ENCODE data around the gene NGFR.
"Not testable (repeated sequence)": the region's sequence is repeated elsewhere in the genome, so short reads cannot be mapped to it uniquely, and the experiment has no call there.

NGFR gene

GRCh38 chr17:49490276-49490675 is 4.8 kb upstream of the NGFR start:
- Histone ChIP-seq H3K4me1 (ENCODE audit: control insufficient read depth, insufficient read depth, low read length) (peaks cover 1% of the 10 kb centered on the region), H3K36me3 (ENCODE audit: control insufficient read depth, insufficient read depth, low read length) (no peaks in the 10 kb centered on the region), H3K27me3 (ENCODE audit: control insufficient read depth, insufficient read depth, low read length) (peaks cover 48% of the 10 kb centered on the region)

GRCh38 chr17:49491192-49491769 is 3.8 kb upstream of the NGFR start:
- no peak overlapping the region for H3K9ac ChIP-seq (ENCODE audit: low read length)
- H3K4me1 ChIP-seq (ENCODE audit: control insufficient read depth, insufficient read depth, low read length), result peaks cover 10% of the 10 kb centered on the region
- no peaks in the 10 kb centered on the region for H3K9me3 ChIP-seq (ENCODE audit: control insufficient read depth, low read length)
- no peaks in the 10 kb centered on the region for H3K36me3 ChIP-seq (ENCODE audit: control insufficient read depth, insufficient read depth, low read length)
- no peak overlapping the region for H3K4me3 ChIP-seq (ENCODE audit: low read length)
- peaks cover 48% of the 10 kb centered on the region for H3K27me3 ChIP-seq (ENCODE audit: control insufficient read depth, insufficient read depth, low read length)

More at GRCh38 chr17:49490276-49490675, 4.8 kb upstream of the NGFR start:
- Histone ChIP-seq H3K4me3 (ENCODE audit: low read length) (no peak overlapping the region), H3K9me3 (ENCODE audit: control insufficient read depth, low read length) (no peaks in the 10 kb centered on the region), H3K9ac (ENCODE audit: low read length) (no peak overlapping the region)

GRCh38 chr17:49494399-49494985 is 601 bp upstream of the NGFR start:
- Histone ChIP-seq H3K9ac (ENCODE audit: low read length) (no peak overlapping the region), H3K27me3 (ENCODE audit: control insufficient read depth, insufficient read depth, low read length) (peaks cover 64% of the 10 kb centered on the region), H3K36me3 (ENCODE audit: control insufficient read depth, insufficient read depth, low read length) (no peaks in the 10 kb centered on the region), H3K4me1 (ENCODE audit: control insufficient read depth, insufficient read depth, low read length) (peaks cover 26% of the 10 kb centered on the region), H3K9me3 (ENCODE audit: control insufficient read depth, low read length) (no peaks in the 10 kb centered on the region), H3K4me3 (ENCODE audit: low read length) (no peak overlapping the region)

- Histone ChIP-seq H3K9me3 (ENCODE audit: control insufficient read depth, low read length) (no peaks in the 10 kb centered on the region), H3K27me3 (ENCODE audit: control insufficient read depth, insufficient read depth, low read length) (peaks cover 75% of the 10 kb centered on the region), H3K4me3 (ENCODE audit: low read length) (no peak overlapping the region), H3K36me3 (ENCODE audit: control insufficient read depth, insufficient read depth, low read length) (no peaks in the 10 kb centered on the region), H3K4me1 (ENCODE audit: control insufficient read depth, insufficient read depth, low read length) (peaks cover 26% of the 10 kb centered on the region), H3K9ac (ENCODE audit: low read length) (no peak overlapping the region)
Observed at GRCh38 chr17:49495842-49496182, 719 bp downstream of the NGFR start.

GRCh38 chr17:49496183-49496866 is 1.2 kb downstream of the NGFR start:
- Histone ChIP-seq H3K4me1 (ENCODE audit: control insufficient read depth, insufficient read depth, low read length) (peaks cover 26% of the 10 kb centered on the region), H3K27me3 (ENCODE audit: control insufficient read depth, insufficient read depth, low read length) (peaks cover 75% of the 10 kb centered on the region), H3K9me3 (ENCODE audit: control insufficient read depth, low read length) (no peaks in the 10 kb centered on the region), H3K9ac (ENCODE audit: low read length) (no peak overlapping the region), H3K4me3 (ENCODE audit: low read length) (peak overlapping the region; percentile 14), H3K36me3 (ENCODE audit: control insufficient read depth, insufficient read depth, low read length) (no peaks in the 10 kb centered on the region)

GRCh38 chr17:49496867-49497147 is 1.7 kb downstream of the NGFR start:
- no peaks in the 10 kb centered on the region for H3K36me3 ChIP-seq (ENCODE audit: control insufficient read depth, insufficient read depth, low read length)
- H3K9me3 ChIP-seq (ENCODE audit: control insufficient read depth, low read length), result no peaks in the 10 kb centered on the region
- H3K27me3 ChIP-seq (ENCODE audit: control insufficient read depth, insufficient read depth, low read length), result peaks cover 77% of the 10 kb centered on the region
- peaks cover 26% of the 10 kb centered on the region for H3K4me1 ChIP-seq (ENCODE audit: control insufficient read depth, insufficient read depth, low read length)
- no peak overlapping the region for H3K9ac ChIP-seq (ENCODE audit: low read length)
- peak overlapping the region; percentile 14 for H3K4me3 ChIP-seq (ENCODE audit: low read length)

GRCh38 chr17:49497148-49498028 is 2.3 kb downstream of the NGFR start:
- Histone ChIP-seq H3K4me1 (ENCODE audit: control insufficient read depth, insufficient read depth, low read length) (peaks cover 26% of the 10 kb centered on the region), H3K36me3 (ENCODE audit: control insufficient read depth, insufficient read depth, low read length) (no peaks in the 10 kb centered on the region), H3K9ac (ENCODE audit: low read length) (no peak overlapping the region), H3K27me3 (ENCODE audit: control insufficient read depth, insufficient read depth, low read length) (peaks cover 82% of the 10 kb centered on the region), H3K9me3 (ENCODE audit: control insufficient read depth, low read length) (no peaks in the 10 kb centered on the region), H3K4me3 (ENCODE audit: low read length) (no peak overlapping the region)

- H3K9ac ChIP-seq (ENCODE audit: low read length), result no peak overlapping the region
- no peaks in the 10 kb centered on the region for H3K9me3 ChIP-seq (ENCODE audit: control insufficient read depth, low read length)
- no peak overlapping the region for H3K4me3 ChIP-seq (ENCODE audit: low read length)
- H3K36me3 ChIP-seq (ENCODE audit: control insufficient read depth, insufficient read depth, low read length), result no peaks in the 10 kb centered on the region
- peaks cover 26% of the 10 kb centered on the region for H3K4me1 ChIP-seq (ENCODE audit: control insufficient read depth, insufficient read depth, low read length)
- peaks cover 84% of the 10 kb centered on the region for H3K27me3 ChIP-seq (ENCODE audit: control insufficient read depth, insufficient read depth, low read length)
Observed at GRCh38 chr17:49498029-49498615, 3.0 kb downstream of the NGFR start.

GRCh38 chr17:49501496-49501895 is 6.4 kb downstream of the NGFR start:
- H3K36me3 ChIP-seq (ENCODE audit: control insufficient read depth, insufficient read depth, low read length), result no peaks in the 10 kb centered on the region
- peaks cover 15% of the 10 kb centered on the region for H3K4me1 ChIP-seq (ENCODE audit: control insufficient read depth, insufficient read depth, low read length)
- H3K9me3 ChIP-seq (ENCODE audit: control insufficient read depth, low read length), result no peaks in the 10 kb centered on the region
- no peak overlapping the region for H3K9ac ChIP-seq (ENCODE audit: low read length)
- no peak overlapping the region for H3K4me3 ChIP-seq (ENCODE audit: low read length)
- peaks cover 70% of the 10 kb centered on the region for H3K27me3 ChIP-seq (ENCODE audit: control insufficient read depth, insufficient read depth, low read length)

- no peak overlapping the region for H3K9ac ChIP-seq (ENCODE audit: low read length)
- no peaks in the 10 kb centered on the region for H3K9me3 ChIP-seq (ENCODE audit: control insufficient read depth, low read length)
- H3K4me1 ChIP-seq (ENCODE audit: control insufficient read depth, insufficient read depth, low read length), result peaks cover 7% of the 10 kb centered on the region
- peaks cover 66% of the 10 kb centered on the region for H3K27me3 ChIP-seq (ENCODE audit: control insufficient read depth, insufficient read depth, low read length)
- H3K36me3 ChIP-seq (ENCODE audit: control insufficient read depth, insufficient read depth, low read length), result no peaks in the 10 kb centered on the region
- no peak overlapping the region for H3K4me3 ChIP-seq (ENCODE audit: low read length)
Observed at GRCh38 chr17:49502254-49502653, 7.2 kb downstream of the NGFR start.

- H3K4me3 ChIP-seq (ENCODE audit: low read length); H3K36me3 ChIP-seq (ENCODE audit: control insufficient read depth, insufficient read depth, low read length); H3K9me3 ChIP-seq (ENCODE audit: control insufficient read depth, low read length); H3K4me1 ChIP-seq (ENCODE audit: control insufficient read depth, insufficient read depth, low read length); H3K9ac ChIP-seq (ENCODE audit: low read length): not testable (repeated sequence)
- peaks cover 66% of the 10 kb centered on the region for H3K27me3 ChIP-seq (ENCODE audit: control insufficient read depth, insufficient read depth, low read length)
Observed at GRCh38 chr17:49502680-49503079, 7.6 kb downstream of the NGFR start.

GRCh38 chr17:49504369-49504768 is 9.3 kb downstream of the NGFR start:
- no peaks in the 10 kb centered on the region for H3K9me3 ChIP-seq (ENCODE audit: control insufficient read depth, low read length)
- H3K36me3 ChIP-seq (ENCODE audit: control insufficient read depth, insufficient read depth, low read length), result no peaks in the 10 kb centered on the region
- no peak overlapping the region for H3K4me3 ChIP-seq (ENCODE audit: low read length)
- H3K27me3 ChIP-seq (ENCODE audit: control insufficient read depth, insufficient read depth, low read length), result peaks cover 66% of the 10 kb centered on the region
- no peak overlapping the region for H3K9ac ChIP-seq (ENCODE audit: low read length)
- no peaks in the 10 kb centered on the region for H3K4me1 ChIP-seq (ENCODE audit: control insufficient read depth, insufficient read depth, low read length)

Measured in mucosa of stomach (tissue), 1 donor.